Testis (tissue), 3 donors: ENCODE results near the gene MPRIP. TPM values are rescaled to one million over a fixed set of nuclear protein-coding genes. Genes with fewer than 3 reads are reported as not detected.

ENCODE experiments used
- DNase-seq: peaks from one replicate; pipeline ENCODE4 v3.0.0-alpha.2; 2019
- H3K27ac ChIP-seq, 2 donors: fragments of 200-600 bp; sonication (generic); one replicate each; pipeline ENCODE4 v1.5.1; 2019
- H3K27me3 ChIP-seq: fragments of 200-600 bp; sonication (generic); one replicate; pipeline ENCODE4 v1.5.1; 2019
- H3K36me3 ChIP-seq: fragments of 200-600 bp; sonication (generic); one replicate; pipeline ENCODE4 v1.5.1; 2017; ENCODE audit warnings: low read depth; ENCODE audit errors: missing control alignments
- H3K4me1 ChIP-seq: fragments of 200-600 bp; sonication (generic); one replicate; pipeline ENCODE4 v1.5.1; 2019
- H3K4me3 ChIP-seq, 2 donors: fragments of 200-600 bp; sonication (generic); one replicate each; pipeline ENCODE4 v1.5.1; 2017 to 2019
- H3K9me3 ChIP-seq: fragments of 200-600 bp; sonication (generic); one replicate; pipeline ENCODE4 v1.5.1; 2017
- POLR2A ChIP-seq: fragments of 450-650 bp; IDR thresholded peaks from one replicate; pipeline ENCODE4 v1.6.1; 2017; ENCODE audit warnings: antibody characterized with exemption, mild to moderate bottlenecking, moderate library complexity
- WGBS, 2 donors: methylation state at CpG; one replicate each; pipeline ENCODE4 v1.1.5; 2018; 5-methylcytosine and 5-hydroxymethylcytosine counted together
- intact Hi-C: fragments of 100-400 bp; cut with DNase I; formaldehyde crosslinking; loops from one replicate; pipeline ENCODE4 v1.15.1; 2023; ENCODE audit warnings: low total_unique reads
- polyA plus RNA-seq: library from polyadenylated mRNA; stranded (reverse); fragments of 350-450 nt; fragmentation: Illumina TruSeq; extraction: RNeasy Lipid Tissue Mini Kit (QIAGEN cat#74804); gene quantifications from one replicate; pipeline ENCODE4 v1.2.3, GENCODE V29; 2014; ENCODE audit warnings: low read depth, low replicate concordance; ENCODE audit not compliant: insufficient read depth
- small RNA-seq, 2 donors: library from RNA; depleted of rRNA; stranded (forward); fragments of <200 nt; gene quantifications; one replicate each; pipeline ENCODE3, GENCODE V24; 2016
- total RNA-seq, 2 donors: library from RNA; depleted of rRNA; stranded (reverse); fragments of >200 nt; gene quantifications; one replicate each; pipeline ENCODE4 v1.2.3, GENCODE V29; 2016
- TF ChIP-seq, protein P1 (sequence below), 3 experiments: fragments of 450-650 bp in 2 of 3; fragments of 200-600 bp in 1 of 3; sonication (generic) in 1 of 3; IDR thresholded peaks; one replicate each; pipeline ENCODE4 v1.5.1; 2016 to 2019; ENCODE audit warnings: antibody characterized with exemption in 3 of 3, mild to moderate bottlenecking in 2 of 3, moderate library complexity in 1 of 3

MPRIP gene
- total and polyA plus RNA-seq, 3 donors from 2014 or later: 191 to 337 (median 304) TPM

GRCh38 chr17:17237026-17237799 lies 195.0 kb downstream of the MPRIP start, which contains the start of gene FLCN:
FLCN (minus strand) TSS chr17:17237168; CDS start chr17:17228137, 9,031 bp downstream.
- H3K27ac ChIP-seq: peak within 1 kb of the TSS; percentile 99
- WGBS, 2 donors: 0% methylated on average over 26 to 52 of the region's 53 CpGs
- H3K9me3 ChIP-seq: no peaks in the 10 kb centered on the region
- intact Hi-C loops: no loop called here
- peak within 1 kb of the TSS; percentile 100 for H3K4me3 ChIP-seq
- DNase-seq: peak; percentile 96
- TF ChIP-seq POLR2A: peak; percentile 47
- TF ChIP-seq, protein P1, sequence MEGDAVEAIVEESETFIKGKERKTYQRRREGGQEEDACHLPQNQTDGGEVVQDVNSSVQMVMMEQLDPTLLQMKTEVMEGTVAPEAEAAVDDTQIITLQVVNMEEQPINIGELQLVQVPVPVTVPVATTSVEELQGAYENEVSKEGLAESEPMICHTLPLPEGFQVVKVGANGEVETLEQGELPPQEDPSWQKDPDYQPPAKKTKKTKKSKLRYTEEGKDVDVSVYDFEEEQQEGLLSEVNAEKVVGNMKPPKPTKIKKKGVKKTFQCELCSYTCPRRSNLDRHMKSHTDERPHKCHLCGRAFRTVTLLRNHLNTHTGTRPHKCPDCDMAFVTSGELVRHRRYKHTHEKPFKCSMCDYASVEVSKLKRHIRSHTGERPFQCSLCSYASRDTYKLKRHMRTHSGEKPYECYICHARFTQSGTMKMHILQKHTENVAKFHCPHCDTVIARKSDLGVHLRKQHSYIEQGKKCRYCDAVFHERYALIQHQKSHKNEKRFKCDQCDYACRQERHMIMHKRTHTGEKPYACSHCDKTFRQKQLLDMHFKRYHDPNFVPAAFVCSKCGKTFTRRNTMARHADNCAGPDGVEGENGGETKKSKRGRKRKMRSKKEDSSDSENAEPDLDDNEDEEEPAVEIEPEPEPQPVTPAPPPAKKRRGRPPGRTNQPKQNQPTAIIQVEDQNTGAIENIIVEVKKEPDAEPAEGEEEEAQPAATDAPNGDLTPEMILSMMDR (IDR thresholded peaks at IDR 0.05): peak in 2 of 3 experiments; percentile 4 to 36
- H3K36me3 ChIP-seq: no peaks in the 10 kb centered on the region
- H3K4me1 ChIP-seq: peaks cover 28% of the 10 kb centered on the region
- H3K27me3 ChIP-seq: no peaks in the 10 kb centered on the region

- TF ChIP-seq POLR2A: no peak
- TF ChIP-seq, protein P1 (IDR thresholded peaks at IDR 0.05): no peak
- H3K36me3 ChIP-seq: no peaks in the 10 kb centered on the region
- WGBS, 2 donors: 51 to 72% methylated on average over 1 of the region's 1 CpG
- no peak overlapping the region for H3K4me3 ChIP-seq
- intact Hi-C loops: no loop called here
- no peak for DNase-seq
- H3K9me3 ChIP-seq: no peaks in the 10 kb centered on the region
- H3K27me3 ChIP-seq: no peaks in the 10 kb centered on the region
- H3K4me1 ChIP-seq: peaks cover 16% of the 10 kb centered on the region
- H3K27ac ChIP-seq: no peak overlapping the region
Observed at GRCh38 chr17:17239832-17240231, 197.6 kb downstream of the MPRIP start.

- DNase-seq: no peak
- Histone ChIP-seq H3K9me3 (no peaks in the 10 kb centered on the region), H3K27me3 (no peaks in the 10 kb centered on the region), H3K4me3 (no peak overlapping the region), H3K36me3 (no peaks in the 10 kb centered on the region), H3K27ac (no peak overlapping the region), H3K4me1 (peaks cover 4% of the 10 kb centered on the region)
- intact Hi-C loops: no loop called here
- TF ChIP-seq, protein P1 (IDR thresholded peaks at IDR 0.05): no peak
- TF ChIP-seq POLR2A: no peak
- 86 to 88% methylated on average over 10 of the region's 10 CpGs for WGBS, 2 donors
Observed at GRCh38 chr17:17241656-17242055, 199.4 kb downstream of the MPRIP start.

DNA sequence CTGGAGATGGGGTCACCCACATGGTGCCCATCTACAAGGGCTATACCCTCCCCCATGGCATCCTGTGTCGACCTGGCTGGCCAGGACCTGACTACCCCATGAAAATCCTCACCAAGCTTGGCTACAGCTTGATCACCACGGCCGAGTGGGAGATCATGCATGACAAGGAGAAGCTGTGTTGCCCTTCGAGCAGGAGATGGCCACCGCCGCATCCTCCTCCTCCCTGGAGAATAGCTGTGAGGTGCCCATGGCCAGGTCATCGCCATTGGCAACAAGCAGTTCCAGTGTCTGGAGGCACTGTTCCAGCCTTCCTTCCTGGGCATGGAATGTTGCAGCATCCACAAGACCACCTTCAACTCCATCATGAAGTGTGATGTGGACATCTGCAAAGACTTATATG lies 200.0 kb downstream of the MPRIP start:
- no peak for TF ChIP-seq POLR2A
- TF ChIP-seq, protein P1 (IDR thresholded peaks at IDR 0.05): no peak
- H3K27ac ChIP-seq: no peak overlapping the region
- 88 to 95% methylated on average over 7 of the region's 7 CpGs for WGBS, 2 donors
- intact Hi-C loops: no loop called here
- H3K4me3 ChIP-seq: no peak overlapping the region
- no peak for DNase-seq
- H3K4me1 ChIP-seq: peaks cover 4% of the 10 kb centered on the region
- H3K27me3 ChIP-seq: no peaks in the 10 kb centered on the region
- H3K36me3 ChIP-seq: no peaks in the 10 kb centered on the region
- H3K9me3 ChIP-seq: no peaks in the 10 kb centered on the region

Small RNA genes within 50 kb of the gene (small RNA-seq; reads per million reads assigned to genes)
- 0 reads per million in 2 donors for gene RNU6-767P

Other genes starting within 250 kb of the MPRIP start
- gene TNFRSF13B, start 70.3 kb upstream of the MPRIP start, total RNA-seq: not detected
- 0.59 TPM for gene TNFRSF13B, start 70.3 kb upstream of the MPRIP start, polyA plus RNA-seq
- 10 to 100 TPM; 39.9 to 44.2 TPM for gene PLD6, start 163.9 kb downstream of the MPRIP start, total RNA-seq
- 41.5 TPM for gene PLD6, start 163.9 kb downstream of the MPRIP start, polyA plus RNA-seq
- 100 to 1,000 TPM; 129 to 159 TPM for gene FLCN, start 194.7 kb downstream of the MPRIP start, total RNA-seq
- 47.9 TPM for gene FLCN, start 194.7 kb downstream of the MPRIP start, polyA plus RNA-seq
- gene COPS3, start 238.8 kb downstream of the MPRIP start, total RNA-seq: 100 to 1,000 TPM; 128 to 134 TPM
- 198 TPM for gene COPS3, start 238.8 kb downstream of the MPRIP start, polyA plus RNA-seq